ENCODE measurements around the gene MT2A.

- TF ChIP-seq POLR2A (IDR thresholded peaks at IDR 0.05) = no peak
- TF ChIP-seq CTCF (IDR thresholded peaks at IDR 0.05) = no peak
- TF ChIP-seq EP300 (IDR thresholded peaks at IDR 0.05) = no peak
- no peak for TF ChIP-seq POLR2AphosphoS5 (IDR thresholded peaks at IDR 0.05)
Observed at GRCh38 chr16:56580391-56581048, 27.9 kb upstream of the MT2A start.
